HG03354 (cell line): ENCODE measurements around the gene ADARB1.

Source experiments
- ATAC-seq: cut with Tn5 transposase; IDR thresholded peaks from one replicate; pipeline ENCODE4 v1.9.1; 2021; ENCODE audit warnings: mild to moderate bottlenecking; ENCODE audit not compliant: unreplicated experiment, poor library complexity, severe bottlenecking

The ADARB1 gene

DNA sequence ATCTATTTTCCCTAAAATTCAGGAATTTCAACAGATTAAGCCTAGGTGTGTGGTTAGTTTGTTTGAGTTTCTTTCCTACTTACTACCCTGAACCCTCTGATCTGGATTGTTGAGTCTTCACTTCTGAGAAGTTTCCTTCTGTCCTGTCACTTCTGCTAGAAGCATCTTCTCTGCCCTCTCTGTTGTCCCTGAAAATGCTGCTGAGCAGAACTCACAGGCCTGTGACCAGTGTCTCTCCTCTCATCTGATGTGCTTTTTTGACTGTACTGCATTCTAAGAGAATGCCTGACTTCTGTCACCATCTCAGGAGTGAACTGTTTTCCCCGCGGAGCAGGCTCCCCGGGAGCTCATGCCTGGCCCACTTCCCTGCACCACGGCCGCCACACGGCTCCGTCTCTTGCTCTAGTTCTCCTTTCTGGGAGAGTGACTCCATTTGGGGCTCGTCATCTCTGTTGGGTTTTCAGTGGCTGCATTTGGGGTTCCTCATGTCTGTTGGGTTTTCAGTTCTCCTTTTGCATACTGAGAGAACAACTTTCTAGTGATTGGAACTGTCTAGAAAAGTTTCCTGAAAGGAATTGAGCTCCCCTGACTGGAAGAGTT, 135.4 kb downstream of the ADARB1 start:
- ATAC-seq = no peak

DNA sequence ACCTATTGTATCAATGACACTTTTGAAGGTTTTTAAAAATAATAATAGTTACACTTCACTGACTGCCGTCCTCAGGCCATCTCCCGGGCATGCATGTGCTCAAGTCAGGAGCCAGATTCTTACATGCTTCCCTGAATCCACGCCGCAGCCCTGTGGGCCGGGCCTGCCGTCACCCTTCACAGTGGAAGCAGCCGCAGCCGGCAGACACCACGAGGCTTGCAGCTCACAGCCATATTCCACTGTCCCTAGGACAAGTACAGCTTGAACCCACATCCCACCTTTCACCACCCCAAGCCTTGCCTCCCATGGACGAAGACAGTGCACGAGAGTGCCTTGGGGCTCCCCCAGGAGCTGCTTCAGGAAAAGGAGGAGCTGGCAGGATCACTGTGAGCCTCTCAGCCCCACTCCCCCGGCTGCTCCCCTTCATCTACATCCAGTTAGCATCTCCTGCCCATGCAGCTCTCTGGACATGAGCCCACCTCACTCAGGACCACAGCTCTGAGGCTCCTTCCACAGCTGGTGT, 136.1 kb downstream of the ADARB1 start:
- ATAC-seq = no peak

DNA sequence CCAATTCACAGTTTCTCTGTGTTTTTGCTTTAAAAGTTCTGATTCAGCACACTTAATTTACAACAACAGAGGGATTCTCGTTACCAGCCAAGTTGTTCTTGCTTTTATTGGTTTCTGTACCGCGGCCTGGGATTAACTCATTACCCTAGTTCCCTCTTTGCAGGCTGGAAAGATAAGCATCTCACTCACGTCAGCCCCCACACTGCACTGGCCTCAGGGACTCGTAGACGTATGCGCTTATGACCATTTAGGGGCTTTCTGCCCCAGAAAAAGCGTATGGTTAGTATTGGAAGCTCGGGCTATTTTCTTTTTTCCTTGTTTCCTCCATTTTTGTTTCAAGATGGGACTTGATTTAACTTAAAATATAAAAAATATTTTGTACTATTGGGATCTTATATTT, 137.3 kb downstream of the ADARB1 start:
- no peak for ATAC-seq

DNA sequence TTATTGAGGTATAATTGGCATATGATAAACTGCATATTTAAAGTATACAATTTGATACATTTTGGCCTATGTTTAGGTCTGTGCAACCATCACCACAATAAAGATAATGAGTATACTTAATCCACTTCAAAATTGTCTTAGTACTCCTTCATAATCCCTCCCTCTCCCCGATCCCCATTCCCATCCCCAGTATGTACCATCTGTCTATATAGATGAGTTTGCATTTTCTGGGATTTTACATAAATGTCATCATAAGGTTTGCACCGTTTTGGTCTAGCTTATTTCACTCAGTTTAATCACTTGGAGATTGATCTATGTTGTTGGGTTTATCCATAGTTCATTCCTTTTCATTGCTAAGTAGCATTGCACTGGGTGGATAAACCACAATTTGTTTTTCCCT, 139.0 kb downstream of the ADARB1 start:
- no peak for ATAC-seq

DNA sequence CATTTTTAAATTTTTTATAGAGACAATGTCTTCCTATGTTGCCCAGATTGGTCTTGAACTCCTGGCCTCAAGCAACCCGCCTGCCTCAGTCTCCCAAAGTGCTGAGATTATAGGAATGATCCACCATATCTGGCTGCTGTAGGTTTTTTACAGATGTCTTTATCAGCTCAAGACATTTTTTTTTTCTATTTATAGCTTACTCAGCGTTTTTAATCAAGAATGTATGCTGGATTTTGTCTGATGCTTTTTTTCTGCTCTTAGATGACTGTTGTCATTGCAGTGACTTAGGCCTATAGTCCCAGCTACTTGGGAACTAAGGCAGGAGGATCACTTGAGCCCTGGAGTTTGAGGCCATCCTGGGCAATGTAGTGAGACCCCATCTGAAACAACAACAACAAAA, 140.8 kb downstream of the ADARB1 start:
- ATAC-seq = no peak

DNA sequence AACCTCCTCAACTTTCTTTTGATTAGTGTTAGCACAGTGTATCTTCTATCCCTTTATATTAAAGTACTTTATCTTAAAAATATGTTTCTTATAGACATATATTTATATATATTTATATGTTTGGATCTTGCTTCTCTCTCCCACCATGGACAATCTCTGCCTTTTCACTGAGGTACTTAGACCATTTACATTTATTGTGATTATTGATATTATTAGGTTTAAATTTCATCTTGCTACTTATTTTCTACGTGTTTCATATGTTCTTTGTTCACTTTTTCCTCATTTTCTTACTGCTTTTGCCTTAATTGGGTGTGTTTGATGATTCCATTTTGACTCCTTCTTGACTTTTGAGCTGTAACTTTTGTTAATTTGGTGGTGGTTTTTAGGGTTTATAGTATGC, 142.6 kb downstream of the ADARB1 start:
- no peak for ATAC-seq

DNA sequence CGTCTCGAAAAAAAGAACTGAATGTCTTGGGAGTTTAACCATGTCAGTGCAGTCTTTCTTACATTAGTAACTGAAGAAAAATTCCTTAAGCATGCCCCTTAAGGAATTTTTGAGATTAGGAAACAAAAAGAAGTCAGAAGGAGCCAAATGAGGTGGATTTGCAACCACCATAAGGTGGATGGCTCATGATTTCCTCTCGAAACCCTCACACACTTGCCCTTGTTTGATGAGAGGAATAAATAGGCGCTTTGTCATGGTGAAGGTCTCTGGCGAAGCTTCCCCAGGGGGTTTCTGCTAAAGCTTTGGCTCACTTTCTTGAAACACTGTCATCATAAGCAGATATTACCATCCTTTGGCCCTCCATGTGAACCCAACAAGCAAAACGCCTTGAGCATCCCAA, 145.1 kb downstream of the ADARB1 start:
- ATAC-seq = no peak

DNA sequence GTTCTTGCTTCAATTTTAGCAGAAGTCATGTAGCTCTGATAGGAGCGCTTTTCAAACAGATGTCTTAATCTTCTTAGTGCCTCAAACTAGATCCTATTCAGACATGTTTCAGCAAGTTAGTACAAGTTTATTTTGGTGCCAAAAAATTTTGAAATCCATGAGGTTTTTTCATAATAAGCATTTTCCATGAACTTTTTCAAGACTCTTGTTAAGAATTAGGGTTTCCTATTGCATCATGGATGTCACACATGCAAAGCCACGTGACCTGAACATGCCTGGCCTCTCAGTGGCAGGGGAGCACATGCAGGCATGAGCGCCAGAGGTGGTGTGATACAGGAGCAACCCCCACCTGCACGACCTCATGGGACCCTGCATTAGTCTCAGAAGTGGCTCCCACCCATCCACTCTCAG, 145.7 kb downstream of the ADARB1 start:
- no peak for ATAC-seq

DNA sequence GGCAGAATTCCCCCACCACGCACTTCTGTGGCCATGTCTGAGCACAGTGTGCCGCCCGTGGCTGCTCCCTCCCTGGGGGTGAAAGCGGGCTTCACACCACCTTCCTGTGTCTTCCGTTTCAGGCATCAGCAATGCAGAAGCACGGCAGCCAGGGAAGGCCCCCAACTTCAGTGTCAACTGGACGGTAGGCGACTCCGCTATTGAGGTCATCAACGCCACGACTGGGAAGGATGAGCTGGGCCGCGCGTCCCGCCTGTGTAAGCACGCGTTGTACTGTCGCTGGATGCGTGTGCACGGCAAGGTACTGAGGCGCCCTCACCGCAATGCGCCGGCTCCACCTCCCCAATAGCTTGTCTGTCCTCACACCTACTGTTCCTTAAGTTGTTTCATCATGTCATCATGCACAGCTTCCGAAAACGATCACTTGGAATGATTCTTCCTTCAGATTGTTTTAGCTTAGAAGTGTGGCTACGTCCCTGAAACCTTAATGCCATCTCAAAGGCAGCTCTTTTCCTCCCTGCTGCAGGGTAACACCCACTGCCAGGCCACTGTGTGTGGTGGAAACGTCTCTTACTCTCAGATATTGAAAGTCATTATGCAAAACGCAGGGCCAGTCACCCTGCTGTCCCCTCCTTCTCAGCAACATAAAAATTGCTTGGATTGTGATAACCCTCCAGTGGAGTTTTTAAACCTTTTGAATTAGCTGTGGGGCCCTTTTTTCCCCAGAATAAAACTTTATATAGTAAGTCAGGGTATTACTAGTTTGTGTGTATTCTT, 146.5 kb downstream of the ADARB1 start:
- ATAC-seq = no peak

DNA sequence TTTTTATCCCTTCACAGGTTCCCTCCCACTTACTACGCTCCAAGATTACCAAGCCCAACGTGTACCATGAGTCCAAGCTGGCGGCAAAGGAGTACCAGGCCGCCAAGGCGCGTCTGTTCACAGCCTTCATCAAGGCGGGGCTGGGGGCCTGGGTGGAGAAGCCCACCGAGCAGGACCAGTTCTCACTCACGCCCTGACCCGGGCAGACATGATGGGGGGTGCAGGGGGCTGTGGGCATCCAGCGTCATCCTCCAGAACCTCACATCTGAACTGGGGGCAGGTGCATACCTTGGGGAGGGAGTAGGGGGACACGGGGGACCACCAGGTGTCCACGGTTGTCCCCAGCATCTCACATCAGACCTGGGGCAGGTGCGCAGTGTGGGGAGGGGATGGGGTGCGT, 147.6 kb downstream of the ADARB1 start:
- no peak for ATAC-seq

DNA sequence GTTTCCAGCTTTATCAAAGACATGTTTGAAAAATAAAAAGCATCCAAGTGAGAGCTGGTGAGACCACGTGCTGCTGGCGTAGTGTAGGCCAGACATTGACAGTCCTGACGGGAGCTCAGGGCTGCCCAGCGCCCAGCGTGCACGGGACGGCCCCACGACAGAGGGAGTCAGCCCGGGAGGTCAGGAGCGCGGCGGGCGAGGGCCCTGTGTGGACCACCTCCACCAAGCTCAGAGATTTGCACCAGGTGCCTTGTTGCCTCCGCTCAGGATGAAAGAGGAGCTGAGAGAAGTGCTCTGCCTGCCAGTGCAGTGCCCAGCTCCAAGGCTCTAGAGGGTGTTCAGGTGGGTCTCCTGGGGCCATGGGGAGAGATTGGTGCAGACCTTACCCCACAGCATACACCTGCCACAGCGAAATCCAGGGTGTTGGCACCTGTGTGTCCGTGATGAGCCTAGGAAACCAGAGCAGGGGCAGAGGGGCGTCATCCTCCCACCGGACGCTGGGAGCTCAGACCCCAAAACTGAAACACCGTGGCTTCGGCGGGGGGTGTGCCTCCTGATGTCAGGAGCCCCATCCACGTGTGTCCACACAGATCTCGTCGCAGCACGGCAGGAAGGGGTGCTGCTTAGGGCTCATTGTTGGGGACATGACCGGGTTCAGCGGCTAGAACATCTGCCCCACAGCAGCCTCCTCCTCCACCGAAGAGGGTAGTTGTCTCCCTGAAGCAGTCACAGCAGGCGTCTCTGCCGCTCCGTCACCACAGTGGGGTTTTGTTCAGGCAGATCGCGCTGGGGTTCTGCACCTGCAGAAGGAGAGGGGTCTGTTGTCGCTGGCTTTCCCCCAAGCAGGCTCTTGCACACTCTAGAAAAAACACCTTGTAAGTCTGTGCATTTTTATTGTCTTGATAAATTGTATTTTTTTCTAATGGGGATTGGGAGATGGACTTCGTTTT, 149.1 kb downstream of the ADARB1 start:
- no peak for ATAC-seq

DNA sequence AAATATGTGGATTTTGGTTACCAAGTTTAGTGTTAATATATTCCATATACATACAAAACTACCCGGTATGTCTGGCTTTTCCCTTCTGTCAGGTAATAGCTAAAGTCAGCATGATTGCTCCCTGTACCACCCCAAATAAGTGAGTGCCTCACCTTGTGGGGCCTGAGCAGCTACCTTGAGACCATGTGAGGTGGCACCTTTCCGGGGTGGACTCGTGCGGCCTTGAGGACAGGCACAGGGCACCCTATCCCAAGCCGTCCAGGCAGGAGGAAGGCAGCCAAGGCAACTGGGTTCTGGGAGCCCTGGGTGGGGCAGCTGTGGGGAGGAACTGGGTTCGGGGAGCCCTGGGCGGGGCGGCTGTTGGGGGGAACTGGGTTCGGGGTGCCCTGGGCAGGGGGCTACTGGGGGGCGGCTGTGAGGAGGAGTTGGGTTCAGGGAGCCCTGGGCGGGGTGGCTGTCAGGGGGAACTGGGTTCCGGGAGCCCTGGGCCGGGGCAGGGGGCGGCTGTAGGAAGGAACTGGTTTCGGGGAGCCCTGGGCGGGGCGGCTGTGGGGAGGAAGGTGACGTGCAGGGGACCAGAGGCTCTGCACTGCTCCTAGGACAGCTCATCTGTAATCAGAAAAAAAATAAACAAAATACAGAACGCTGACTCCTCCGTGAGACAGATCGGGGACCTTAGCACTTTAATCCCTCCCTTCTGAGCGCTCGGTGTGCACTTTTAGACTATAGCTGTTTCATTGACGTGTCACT, 150.0 kb downstream of the ADARB1 start:
- ATAC-seq = no peak

DNA sequence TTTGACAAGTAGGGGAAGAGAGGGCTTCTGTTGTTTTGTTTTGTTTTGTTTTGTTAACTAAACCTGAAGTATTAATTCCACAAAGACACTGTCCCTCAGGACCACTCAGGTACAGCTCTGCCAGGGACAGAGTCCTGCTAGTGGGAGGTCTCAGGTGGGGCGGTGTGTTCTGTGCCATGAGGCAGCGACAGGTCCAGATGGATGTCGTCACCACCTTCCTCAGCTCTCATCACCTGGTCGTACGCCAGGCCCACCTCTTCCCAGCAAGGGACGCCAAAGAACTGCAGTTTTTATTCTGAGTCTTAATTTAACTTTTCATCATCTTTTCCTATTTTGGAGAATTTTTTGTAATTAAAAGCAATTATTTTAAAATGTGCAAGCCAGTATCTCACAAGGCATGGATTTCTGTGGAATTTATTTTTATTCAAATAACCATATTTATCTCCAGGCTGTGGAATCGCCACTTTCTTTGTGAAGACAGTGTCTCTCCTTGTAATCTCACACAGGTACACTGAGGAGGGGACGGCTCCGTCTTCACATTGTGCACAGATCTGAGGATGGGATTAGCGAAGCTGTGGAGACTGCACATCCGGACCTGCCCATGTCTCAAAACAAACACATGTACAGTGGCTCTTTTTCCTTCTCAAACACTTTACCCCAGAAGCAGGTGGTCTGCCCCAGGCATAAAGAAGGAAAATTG, 150.8 kb downstream of the ADARB1 start:
- ATAC-seq = no peak

DNA sequence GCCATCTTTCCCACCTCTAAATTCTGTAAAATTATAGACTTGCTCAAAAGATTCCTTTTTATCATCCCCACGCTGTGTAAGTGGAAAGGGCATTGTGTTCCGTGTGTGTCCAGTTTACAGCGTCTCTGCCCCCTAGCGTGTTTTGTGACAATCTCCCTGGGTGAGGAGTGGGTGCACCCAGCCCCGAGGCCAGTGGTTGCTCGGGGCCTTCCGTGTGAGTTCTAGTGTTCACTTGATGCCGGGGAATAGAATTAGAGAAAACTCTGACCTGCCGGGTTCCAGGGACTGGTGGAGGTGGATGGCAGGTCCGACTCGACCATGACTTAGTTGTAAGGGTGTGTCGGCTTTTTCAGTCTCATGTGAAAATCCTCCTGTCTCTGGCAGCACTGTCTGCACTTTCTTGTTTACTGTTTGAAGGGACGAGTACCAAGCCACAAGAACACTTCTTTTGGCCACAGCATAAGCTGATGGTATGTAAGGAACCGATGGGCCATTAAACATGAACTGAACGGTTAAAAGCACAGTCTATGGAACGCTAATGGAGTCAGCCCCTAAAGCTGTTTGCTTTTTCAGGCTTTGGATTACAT, 151.5 kb downstream of the ADARB1 start:
- no peak for ATAC-seq

DNA sequence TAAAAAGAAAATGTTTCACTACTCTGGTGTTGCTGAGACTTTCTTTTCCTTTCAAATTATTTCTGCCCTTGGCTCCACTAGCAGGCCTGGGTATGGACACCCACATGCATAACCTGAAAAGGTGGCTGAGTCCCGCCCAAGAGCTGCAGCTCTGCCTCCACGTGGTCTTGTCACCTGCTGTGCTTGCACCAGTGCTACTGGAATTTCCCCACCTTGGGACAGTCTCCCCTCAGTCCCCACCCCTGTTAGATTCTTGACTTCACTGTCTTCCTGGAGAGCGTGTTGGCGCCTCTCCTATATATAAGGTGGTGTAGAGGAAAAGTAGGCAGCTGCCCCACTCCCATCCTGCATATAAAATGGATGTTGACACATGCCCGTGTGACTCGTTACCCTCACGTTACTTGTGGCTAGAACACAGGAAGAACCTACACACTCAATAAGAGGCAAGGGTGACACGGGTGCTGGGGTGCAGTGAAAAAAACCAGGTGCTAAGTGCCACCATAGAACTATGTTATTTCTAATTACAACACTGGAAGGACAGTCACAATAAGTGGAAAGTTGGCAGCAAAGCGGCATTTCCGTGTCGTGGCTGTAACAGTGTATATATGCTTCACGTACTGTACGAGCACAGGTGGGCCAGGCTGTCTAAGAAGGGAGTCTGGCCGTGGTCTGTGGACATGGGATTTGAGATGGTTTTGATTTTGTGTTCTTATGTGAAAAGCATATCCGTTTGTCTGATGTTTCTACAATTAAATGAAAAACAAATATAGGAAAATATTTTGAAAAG, 152.4 kb downstream of the ADARB1 start:
- no peak for ATAC-seq

DNA sequence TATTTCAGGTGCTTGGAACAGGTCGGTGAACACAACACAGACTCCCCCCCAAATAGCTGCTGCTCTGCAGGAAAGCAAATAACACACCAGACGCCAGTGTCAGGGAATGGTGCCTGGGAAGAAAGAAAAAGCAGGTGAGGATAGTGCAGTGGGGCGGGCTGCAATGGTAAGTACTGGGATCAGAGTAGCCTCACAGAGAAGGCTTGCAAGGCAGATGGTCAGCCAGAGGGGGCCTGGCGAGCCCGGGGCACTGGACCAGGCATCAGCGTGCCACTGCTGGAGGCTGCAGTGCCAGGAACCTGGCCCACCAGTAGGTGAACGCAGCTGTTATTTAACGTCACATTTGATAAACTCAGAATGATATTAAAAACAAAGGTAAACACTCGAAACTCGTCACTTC, 153.4 kb downstream of the ADARB1 start:
- ATAC-seq = no peak

DNA sequence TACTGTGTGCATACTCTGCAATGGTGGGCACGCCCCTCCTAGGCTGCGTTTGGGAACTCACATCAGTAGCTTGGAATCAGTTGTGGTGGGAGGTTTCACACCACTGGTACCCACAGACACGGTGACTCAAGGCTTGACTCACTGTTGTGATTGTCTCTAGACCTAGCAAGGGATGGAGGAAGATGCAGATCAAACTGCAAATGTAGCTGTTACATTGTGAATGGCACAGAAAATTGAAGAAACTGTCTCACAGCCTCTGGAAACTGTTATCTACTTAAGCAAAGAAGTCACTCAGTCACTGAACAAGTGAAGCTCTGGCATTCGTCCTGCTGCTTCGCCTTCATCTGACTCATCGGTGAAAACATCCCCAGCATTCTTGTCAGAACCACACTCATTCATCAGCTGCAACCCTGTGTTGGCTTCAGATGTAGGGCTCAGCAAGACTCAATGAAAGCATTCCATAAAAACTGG, 153.8 kb downstream of the ADARB1 start:
- no peak for ATAC-seq

DNA sequence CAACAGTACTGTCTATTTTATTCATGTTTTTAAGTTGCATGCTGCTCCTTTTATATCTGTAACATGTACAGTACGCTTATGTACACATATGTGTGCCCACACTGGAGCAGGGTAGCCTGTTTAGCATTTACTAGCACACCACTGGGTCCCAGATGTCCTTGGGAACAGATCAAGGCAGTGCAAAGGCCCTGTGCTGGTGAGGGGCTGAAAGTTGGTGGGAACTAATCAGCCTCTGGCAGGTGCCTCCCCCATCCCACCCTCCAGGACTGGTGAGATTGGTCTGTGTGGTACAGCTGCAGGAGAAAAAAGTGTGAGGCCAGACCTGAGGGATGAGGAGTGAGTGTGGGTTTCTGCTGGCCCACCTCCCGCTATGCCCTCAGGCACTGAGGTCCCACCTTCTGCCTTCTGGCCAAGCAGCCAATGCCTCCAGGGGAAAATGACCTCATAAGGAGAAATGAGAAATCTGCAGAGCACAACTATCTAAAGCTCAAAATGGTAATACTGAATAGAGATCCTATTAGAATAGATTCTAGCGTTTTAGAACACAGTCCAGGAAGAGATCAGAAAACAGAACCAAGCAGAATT, 154.4 kb downstream of the ADARB1 start:
- ATAC-seq = no peak
